Small intestine (tissue), 7 donors: ENCODE results near the gene CCDC177. TPM values are rescaled to one million over a fixed set of nuclear protein-coding genes. Genes with fewer than 3 reads are reported as not detected.

Experiments used
- DNase-seq, 2 donors: peaks; one replicate each; pipeline versions ENCODE4 v3.0.0 to v3.0.0-alpha.2; 2013
- FAIRE-seq: peaks from 2 replicates; lab custom pipeline; 2012; peaks lifted over from hg19 to GRCh38; lab: Jason Lieb, UNC
- H3K27ac ChIP-seq, 3 donors: one replicate each; pipeline ENCODE4 v1.5.1; 2013; ENCODE audit warnings: low read length in 2 of 3, mild to moderate bottlenecking in 2 of 3, control low read depth in 1 of 3, inconsistent platforms in 1 of 3, low read depth in 1 of 3, moderate library complexity in 1 of 3
- H3K27me3 ChIP-seq, 3 donors: one replicate each; pipeline ENCODE4 v1.6.1; 2013; ENCODE audit warnings: low read length in 3 of 3, inconsistent platforms in 1 of 3; ENCODE audit not compliant: control insufficient read depth in 3 of 3, insufficient read depth in 3 of 3
- H3K36me3 ChIP-seq, 3 donors: one replicate each; pipeline ENCODE4 v1.6.1; 2013; ENCODE audit warnings: low read length in 3 of 3, inconsistent platforms in 1 of 3, low read depth in 1 of 3, mild to moderate bottlenecking in 1 of 3, moderate library complexity in 1 of 3; ENCODE audit not compliant: control insufficient read depth in 3 of 3, insufficient read depth in 2 of 3
- H3K4me1 ChIP-seq, 3 donors: one replicate each; pipeline ENCODE4 v1.6.1; 2013; ENCODE audit warnings: low read length in 2 of 3, inconsistent platforms in 1 of 3, low read depth in 1 of 3, mild to moderate bottlenecking in 1 of 3, moderate library complexity in 1 of 3; ENCODE audit not compliant: control insufficient read depth in 3 of 3, insufficient read depth in 2 of 3
- H3K4me3 ChIP-seq, 3 donors: one replicate each; pipeline ENCODE4 v1.5.1; 2013; ENCODE audit warnings: low read length in 3 of 3, control low read depth in 1 of 3, inconsistent platforms in 1 of 3, low read depth in 1 of 3, mild to moderate bottlenecking in 1 of 3, moderate library complexity in 1 of 3
- H3K9me3 ChIP-seq, 2 donors: one replicate each; pipeline ENCODE4 v1.6.1; 2013; ENCODE audit warnings: low read depth in 1 of 2, low read length in 1 of 2; ENCODE audit not compliant: control insufficient read depth in 2 of 2, insufficient read depth in 1 of 2
- WGBS, 3 donors: extraction: QIAGEN DNeasy Blood & Tissue Kit; methylation state at CpG; one replicate each; pipeline ENCODE4 v1.1.7; 2013; 5-methylcytosine and 5-hydroxymethylcytosine counted together
- polyA plus RNA-seq, 4 donors: library from polyadenylated mRNA; stranded (reverse) in 3 of 4; unstranded in 1 of 4; fragments of 200-250 nt in 3 of 4; fragments of 120-200 nt in 1 of 4; gene quantifications; one replicate each; pipeline versions ENCODE4 v1.2.1 to v1.2.3, GENCODE V29; 2013
- donor health status: healthy with polysubstance abuse.
- donor health status: control.
- donor health status: control.
- donor health status: Bipolar disorder and iron deficiency.
- donor health status: healthy.

The CCDC177 gene
- polyA plus RNA-seq, 4 donors = 0.01 to 0.03 TPM; not detected in 2

- 17 to 34% (median 31%) methylated on average over 7 of the region's 7 CpGs for WGBS, 3 donors
- FAIRE-seq = no peak
- peak overlapping the region in 1 of 3 donors; percentile 42 for H3K27ac ChIP-seq
Measured at GRCh38 chr14:69580009-69580577, 5.4 kb upstream of the CCDC177 start.

GRCh38 chr14:69579476-69579875 is 4.8 kb upstream of the CCDC177 start:
- no peaks in the 10 kb centered on the region for H3K36me3 ChIP-seq
- no peak overlapping the region for H3K4me3 ChIP-seq
- H3K27me3 ChIP-seq = peaks cover 0 to 31% (median 5%) of the 10 kb centered on the region in 3 donors
- 77 to 83% (median 80%) methylated on average over 2 of the region's 2 CpGs for WGBS, 3 donors
- H3K4me1 ChIP-seq = peaks cover 0 to 8% (median 4%) of the 10 kb centered on the region in 3 donors
- H3K9me3 ChIP-seq = peaks cover 0 to 12% of the 10 kb centered on the region in 2 donors
- H3K27ac ChIP-seq = peak overlapping the region in 1 of 3 donors; percentile 42
- no peak for DNase-seq
- FAIRE-seq = no peak

More at GRCh38 chr14:69580009-69580577, 5.4 kb upstream of the CCDC177 start:
- Histone ChIP-seq H3K27me3 (peaks cover 0 to 25% (median 3%) of the 10 kb centered on the region in 3 donors), H3K4me3 (no peak overlapping the region), H3K4me1 (peaks cover 0 to 8% (median 4%) of the 10 kb centered on the region in 3 donors), H3K9me3 (peaks cover 0 to 12% of the 10 kb centered on the region in 2 donors), H3K36me3 (no peaks in the 10 kb centered on the region)
- peak; percentile 89 to 96 for DNase-seq

- H3K4me1 ChIP-seq = peaks cover 0 to 14% (median 0%) of the 10 kb centered on the region in 3 donors
- DNase-seq = no peak
- H3K27ac ChIP-seq = no peak overlapping the region
- no peak for FAIRE-seq
- peaks cover 18 to 69% (median 35%) of the 10 kb centered on the region in 3 donors for H3K27me3 ChIP-seq
- H3K4me3 ChIP-seq = no peak overlapping the region
- no peaks in the 10 kb centered on the region for H3K36me3 ChIP-seq
- 41 to 46% (median 44%) methylated on average over 5 of the region's 5 CpGs for WGBS, 3 donors
- H3K9me3 ChIP-seq = peaks cover 0 to 14% of the 10 kb centered on the region in 2 donors
Measured at GRCh38 chr14:69574954-69575295, 254 bp upstream of the CCDC177 start.

- no peak for DNase-seq
- H3K9me3 ChIP-seq = peaks cover 0 to 14% of the 10 kb centered on the region in 2 donors
- H3K4me1 ChIP-seq = peaks cover 0 to 9% (median 0%) of the 10 kb centered on the region in 3 donors
- 3 to 11% (median 4%) methylated on average over 14 to 15 of the region's 15 CpGs for WGBS, 3 donors
- no peaks in the 10 kb centered on the region for H3K36me3 ChIP-seq
- H3K27ac ChIP-seq = no peak overlapping the region
- no peak for FAIRE-seq
- no peak overlapping the region for H3K4me3 ChIP-seq
- peaks cover 18 to 78% (median 35%) of the 10 kb centered on the region in 3 donors for H3K27me3 ChIP-seq
Measured at GRCh38 chr14:69573831-69574262, 824 bp downstream of the CCDC177 start.

DNA sequence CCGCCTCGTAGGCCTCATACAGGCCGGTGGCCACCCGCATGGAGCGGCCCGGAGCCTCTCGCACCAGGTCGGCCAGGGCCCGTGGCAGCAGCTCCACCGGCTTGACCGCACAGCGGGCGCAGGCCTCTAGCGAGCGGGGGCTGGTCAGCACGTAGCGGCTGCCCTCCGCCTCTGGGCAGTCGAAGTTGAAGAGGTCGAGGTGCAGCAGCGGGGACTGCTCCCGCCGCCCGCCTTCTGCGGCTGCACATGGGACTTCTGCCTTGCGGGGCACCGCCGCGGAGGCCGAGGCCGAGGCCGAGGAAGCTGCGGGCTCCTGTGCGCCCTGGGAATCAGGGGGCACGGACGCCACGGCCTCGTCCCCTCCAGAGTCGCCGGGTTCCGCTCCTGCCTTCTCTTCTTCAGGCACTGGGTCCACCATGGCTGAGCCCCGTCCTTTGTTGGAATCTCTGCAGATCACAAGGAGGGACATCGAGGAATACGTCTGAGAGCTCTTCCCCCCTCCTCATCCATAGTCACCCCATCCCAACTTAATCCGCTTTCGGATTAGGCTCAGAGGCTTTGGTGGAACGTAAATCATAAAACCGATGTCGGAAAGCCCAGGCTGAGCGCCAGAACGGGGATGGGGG is 1.4 kb downstream of the CCDC177 start:
- peaks cover 0 to 9% (median 0%) of the 10 kb centered on the region in 3 donors for H3K4me1 ChIP-seq
- no peak overlapping the region for H3K27ac ChIP-seq
- 18 to 43% (median 31%) methylated on average over 47 to 51 of the region's 51 CpGs for WGBS, 3 donors
- H3K36me3 ChIP-seq = no peaks in the 10 kb centered on the region
- DNase-seq = no peak
- FAIRE-seq = no peak
- no peak overlapping the region for H3K4me3 ChIP-seq
- peaks cover 18 to 83% (median 35%) of the 10 kb centered on the region in 3 donors for H3K27me3 ChIP-seq
- H3K9me3 ChIP-seq = peaks cover 0 to 14% of the 10 kb centered on the region in 2 donors

DNA sequence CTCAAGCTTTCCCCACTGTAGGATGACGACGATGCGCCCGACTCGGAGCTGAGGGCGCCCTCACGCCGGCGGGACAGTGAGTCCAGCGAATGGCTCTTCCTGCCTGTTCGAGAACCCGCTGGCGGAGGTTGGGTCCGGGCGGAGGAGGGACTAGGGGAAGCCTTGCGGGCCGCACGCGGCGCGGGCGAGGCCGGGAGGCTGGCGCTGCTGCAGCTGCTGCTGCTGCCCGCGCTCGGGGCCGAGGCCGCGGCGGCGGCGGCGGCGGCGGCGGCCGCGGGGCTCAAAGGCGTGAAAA is 1.9 kb downstream of the CCDC177 start:
- FAIRE-seq = no peak
- 16 to 41% (median 23%) methylated on average over 16 to 40 of the region's 40 CpGs for WGBS, 3 donors

GRCh38 chr14:69572030-69572840 is 2.4 kb downstream of the CCDC177 start:
- DNase-seq (peak; percentile 34 to 76), FAIRE-seq (no peak)
- H3K27ac ChIP-seq = no peak overlapping the region
- H3K36me3 ChIP-seq = no peaks in the 10 kb centered on the region
- H3K4me1 ChIP-seq = peaks cover 0 to 9% (median 0%) of the 10 kb centered on the region in 3 donors
- peaks cover 18 to 89% (median 35%) of the 10 kb centered on the region in 3 donors for H3K27me3 ChIP-seq
- peak overlapping the region in 1 of 3 donors; percentile 42 for H3K4me3 ChIP-seq
- peaks cover 0 to 12% of the 10 kb centered on the region in 2 donors for H3K9me3 ChIP-seq
- 7 to 15% (median 12%) methylated on average over 94 to 112 of the region's 112 CpGs for WGBS, 3 donors

More for the DNA sequence above, 1.9 kb downstream of the CCDC177 start:
- peaks cover 0 to 9% (median 0%) of the 10 kb centered on the region in 3 donors for H3K4me1 ChIP-seq
- peak in 1 of 2 donors; percentile 13 for DNase-seq
- no peak overlapping the region for H3K4me3 ChIP-seq
- H3K27ac ChIP-seq = no peak overlapping the region
- H3K36me3 ChIP-seq = no peaks in the 10 kb centered on the region
- H3K27me3 ChIP-seq = peaks cover 18 to 88% (median 35%) of the 10 kb centered on the region in 3 donors
- peaks cover 0 to 14% of the 10 kb centered on the region in 2 donors for H3K9me3 ChIP-seq

- H3K36me3 ChIP-seq = no peaks in the 10 kb centered on the region
- DNase-seq (peak in 1 of 2 donors; percentile 61), FAIRE-seq (no peak)
- H3K27me3 ChIP-seq = peaks cover 18 to 83% (median 33%) of the 10 kb centered on the region in 3 donors
- peaks cover 0 to 5% of the 10 kb centered on the region in 2 donors for H3K9me3 ChIP-seq
- H3K27ac ChIP-seq = no peak overlapping the region
- H3K4me1 ChIP-seq = peaks cover 0 to 9% (median 0%) of the 10 kb centered on the region in 3 donors
- 16 to 25% (median 19%) methylated on average over 51 to 62 of the region's 62 CpGs for WGBS, 3 donors
- H3K4me3 ChIP-seq = peak overlapping the region in 1 of 3 donors; percentile 42
Measured at GRCh38 chr14:69571449-69572029, 3.1 kb downstream of the CCDC177 start.
